Mesenteric fat pad (tissue), 1 donor: ENCODE data around the gene KCTD1. TPM values are rescaled to one million over a fixed set of nuclear protein-coding genes. Genes with fewer than 3 reads are reported as not detected.

Source experiments
- DNase-seq: peaks from one replicate; pipeline ENCODE4 v3.0.0-alpha.2; 2020; ENCODE audit warnings: low spot score
- total RNA-seq: library from RNA; stranded (reverse); fragmentation: NEBNext Ultra II Directional; extraction: Animal tissue kit (Norgen Biotek cat#: 25700); gene quantifications from one replicate; pipeline ENCODE4 v1.2.1, GENCODE V29; 2021
- donor health status: DM: yes; HTN: yes; CAD: no.

Gene KCTD1
- total RNA-seq, 1 donor from 2014 or later, result 5.9 TPM

DNA sequence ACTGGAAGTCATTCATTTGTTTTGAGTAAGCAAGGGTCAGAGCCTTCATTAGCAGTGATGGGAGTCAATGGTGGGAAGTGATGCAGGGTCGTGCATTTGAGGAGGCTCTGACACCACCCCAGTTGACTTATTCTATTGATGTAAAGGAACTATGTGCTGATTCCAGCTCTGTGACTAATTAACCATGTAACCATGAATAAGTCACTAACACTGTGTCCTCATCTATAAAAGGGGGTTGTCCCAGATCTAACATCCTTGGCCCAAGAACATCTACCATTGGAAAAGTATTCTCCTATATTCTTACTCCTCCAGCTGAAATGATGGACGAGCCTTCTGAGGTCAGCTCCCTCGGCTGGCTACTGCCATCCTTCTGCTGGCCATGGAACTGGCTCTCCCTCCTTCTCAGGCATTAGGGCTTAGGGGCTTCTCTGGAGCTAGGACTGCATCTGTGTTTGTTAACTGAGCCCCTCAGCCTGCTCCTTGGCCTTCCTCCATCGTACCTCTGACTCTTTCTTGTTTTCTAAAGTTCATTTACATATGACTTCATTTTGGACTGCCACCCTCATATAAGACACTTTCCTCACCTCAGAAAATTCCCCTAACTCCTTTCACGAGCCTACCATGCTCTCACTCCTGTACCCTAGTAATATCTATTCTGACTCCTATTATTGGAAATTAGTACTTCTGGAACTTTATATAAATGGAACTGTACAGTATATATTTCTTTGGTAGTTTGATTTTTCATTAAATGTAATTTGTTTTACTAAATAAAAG lies 115.5 kb downstream of the KCTD1 start:
- DNase-seq, result no peak

DNA sequence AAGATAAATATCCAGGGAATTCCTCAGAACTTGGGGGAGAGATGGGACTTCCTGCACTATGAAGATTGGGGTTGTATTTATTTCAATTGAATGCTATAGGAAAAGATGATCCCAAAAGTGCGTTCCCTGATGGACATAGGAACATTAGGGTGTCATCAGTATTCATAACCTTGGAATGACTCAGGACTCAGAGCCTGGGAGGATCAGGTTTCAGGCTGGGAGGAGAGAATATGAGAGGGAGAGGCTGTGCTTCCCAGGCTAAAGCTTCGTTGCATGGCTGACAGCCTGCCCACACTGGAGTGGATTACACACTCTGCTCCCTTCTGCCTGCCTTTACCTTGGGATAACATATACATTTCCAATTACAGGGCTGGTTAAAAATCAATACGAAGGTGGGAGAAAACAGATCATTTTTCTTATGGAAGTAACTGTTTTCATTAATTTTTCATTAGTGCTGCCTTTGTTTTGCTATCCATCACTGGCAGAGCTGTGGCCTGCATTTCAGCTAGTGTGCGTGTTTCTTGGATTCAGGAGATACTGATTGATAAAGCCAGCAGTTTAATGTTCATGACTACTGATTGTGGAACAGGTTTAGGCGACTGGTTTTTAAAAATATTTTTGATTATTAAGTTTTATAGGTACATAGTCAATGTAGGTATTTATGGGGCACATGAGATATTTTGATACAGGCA lies 118.7 kb downstream of the KCTD1 start:
- peak; percentile 47 for DNase-seq

DNA sequence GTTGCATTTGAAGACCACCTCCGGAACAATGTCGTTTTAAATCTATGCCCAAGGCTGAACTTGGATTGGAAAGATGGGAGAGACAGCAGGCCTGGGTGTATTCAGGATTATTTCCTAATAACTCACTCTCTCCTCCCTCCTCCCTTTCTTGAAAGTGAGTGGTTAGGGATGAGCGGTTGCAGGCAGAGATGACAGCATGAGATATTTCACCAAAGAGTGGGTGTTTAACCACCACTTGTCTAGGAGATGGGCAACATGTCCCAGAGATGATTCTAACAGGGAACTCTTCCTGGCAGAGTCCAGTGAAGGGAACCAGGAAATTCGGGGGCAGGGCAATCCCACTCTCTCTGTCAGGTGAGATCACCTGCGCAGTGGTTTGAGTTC lies 123.2 kb downstream of the KCTD1 start:
- peak; percentile 26 for DNase-seq

DNA sequence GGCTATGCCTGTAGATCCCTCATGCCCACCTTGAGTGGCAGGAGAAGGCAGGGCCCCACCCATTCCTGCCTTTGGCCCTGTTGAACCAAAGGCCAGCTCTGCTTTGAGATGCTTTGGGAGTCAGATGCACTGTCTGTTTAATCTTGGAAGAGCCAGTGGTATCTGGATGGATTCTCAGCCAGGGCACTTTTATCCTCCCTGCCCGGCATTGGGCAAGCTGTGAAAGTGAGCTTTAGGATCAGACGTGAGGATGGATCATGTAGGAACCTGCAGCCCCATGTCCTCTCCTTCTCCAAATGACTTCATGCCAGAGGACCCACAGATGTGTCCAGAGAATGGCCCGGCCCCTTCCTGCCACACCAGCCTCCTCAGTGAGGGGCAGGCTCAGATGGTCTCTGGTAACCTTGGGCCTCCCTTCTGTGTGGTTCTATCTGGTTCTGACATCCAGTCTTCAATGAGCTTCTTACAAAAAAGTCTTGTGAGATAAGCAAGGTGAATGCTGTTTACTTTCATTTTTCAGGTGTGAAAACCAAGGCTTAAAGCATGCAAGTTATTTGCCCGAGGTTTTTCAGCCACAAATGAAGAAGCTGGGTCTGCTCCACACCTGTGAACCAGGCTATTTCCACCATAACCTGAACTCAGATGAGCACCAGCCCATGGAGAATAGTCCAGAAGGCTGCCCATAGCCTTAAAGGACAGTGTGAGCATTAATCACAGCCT lies 123.8 kb downstream of the KCTD1 start:
- peak; percentile 33 for DNase-seq

DNA sequence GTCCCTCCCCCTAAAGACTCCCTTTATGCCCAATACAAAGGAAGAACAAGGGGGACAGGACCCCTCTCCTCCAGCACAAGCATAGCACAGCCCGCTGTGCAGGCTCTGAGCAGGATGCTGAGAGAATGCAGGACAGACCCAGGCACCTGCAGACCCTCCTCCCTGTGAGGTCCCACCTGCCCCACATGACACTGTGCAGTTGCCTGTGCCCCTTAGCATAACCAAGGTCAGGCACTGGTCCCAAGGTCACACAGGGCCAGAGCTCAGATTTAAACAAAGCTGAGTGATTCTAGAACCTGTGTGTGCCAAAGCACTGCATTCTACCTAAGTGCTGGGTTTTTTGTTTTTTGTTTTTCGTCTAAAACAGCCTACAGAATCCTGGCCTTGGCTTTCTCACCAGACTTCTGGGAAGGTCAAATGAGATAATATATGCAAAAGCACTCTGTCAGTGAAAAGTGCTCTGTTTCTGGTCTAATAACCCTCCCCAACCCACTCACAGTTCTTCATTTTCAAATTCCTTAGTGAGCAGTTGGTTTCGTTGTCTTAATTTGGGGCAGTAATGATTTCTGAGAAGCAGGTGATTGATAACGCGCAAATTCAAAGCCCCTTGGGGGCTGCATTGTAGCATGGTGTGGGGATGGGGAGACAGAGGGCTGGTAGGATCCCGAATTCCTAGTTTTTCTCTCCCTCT lies 125.7 kb downstream of the KCTD1 start:
- no peak for DNase-seq

DNA sequence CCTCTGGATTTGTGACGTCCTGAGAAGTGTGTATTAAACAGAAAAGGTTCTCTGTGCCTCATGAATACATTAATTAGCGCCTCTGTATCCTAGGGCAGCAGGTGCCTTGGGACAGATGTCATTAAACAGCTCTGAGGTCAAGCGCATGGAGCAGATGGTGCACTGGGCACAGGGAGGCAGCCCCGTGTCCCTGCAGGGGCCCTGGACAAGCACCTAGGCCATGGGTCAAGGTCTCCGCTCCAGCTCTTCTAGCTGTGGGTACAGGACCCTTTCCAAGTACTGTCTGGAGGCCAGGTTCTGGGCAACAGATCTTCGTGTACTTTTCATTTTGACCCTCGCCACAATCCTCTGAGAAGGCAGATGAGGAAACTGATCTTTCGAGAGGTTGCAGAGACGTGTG lies 126.4 kb downstream of the KCTD1 start:
- peak; percentile 59 for DNase-seq

DNA sequence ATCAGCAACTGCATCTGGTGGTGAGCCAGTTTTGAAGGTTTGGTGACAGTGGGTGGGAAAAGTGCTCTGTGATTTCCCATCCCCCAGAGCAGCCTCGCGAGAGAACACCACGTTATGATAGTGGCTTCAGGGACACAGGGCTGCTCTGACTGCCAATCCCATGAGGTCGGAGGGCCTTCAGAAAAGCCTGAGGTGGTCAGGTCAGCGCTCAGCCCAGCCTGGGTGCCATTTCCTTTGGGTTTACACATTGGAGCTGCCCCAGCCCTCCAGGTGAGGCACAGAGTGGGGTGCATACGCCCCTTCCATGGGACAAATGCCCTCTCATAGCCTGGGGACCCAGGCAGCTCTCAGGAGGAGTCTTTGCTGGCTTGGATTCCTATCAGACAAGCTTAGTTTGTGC lies 126.8 kb downstream of the KCTD1 start:
- peak; percentile 62 for DNase-seq

DNA sequence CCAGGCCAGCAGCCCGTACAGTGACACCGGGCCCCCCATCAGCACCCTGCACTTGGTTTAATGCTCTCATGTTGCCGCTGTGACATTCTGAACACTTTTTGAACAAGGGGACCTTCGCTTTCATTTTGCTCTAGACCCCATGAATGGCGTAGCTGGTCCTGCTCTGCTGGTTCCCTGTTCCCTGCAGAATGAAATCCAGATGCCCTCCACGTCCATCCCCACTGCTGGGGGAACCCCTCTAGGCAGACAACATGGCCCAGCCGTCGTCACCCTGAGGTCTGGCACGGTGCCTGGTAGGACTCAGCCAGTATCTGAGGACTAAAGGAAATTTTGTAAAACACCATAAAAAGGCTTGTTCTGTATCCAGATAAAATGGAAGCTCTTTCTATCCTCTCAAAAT lies 128.6 kb downstream of the KCTD1 start:
- DNase-seq, result peak; percentile 82

DNA sequence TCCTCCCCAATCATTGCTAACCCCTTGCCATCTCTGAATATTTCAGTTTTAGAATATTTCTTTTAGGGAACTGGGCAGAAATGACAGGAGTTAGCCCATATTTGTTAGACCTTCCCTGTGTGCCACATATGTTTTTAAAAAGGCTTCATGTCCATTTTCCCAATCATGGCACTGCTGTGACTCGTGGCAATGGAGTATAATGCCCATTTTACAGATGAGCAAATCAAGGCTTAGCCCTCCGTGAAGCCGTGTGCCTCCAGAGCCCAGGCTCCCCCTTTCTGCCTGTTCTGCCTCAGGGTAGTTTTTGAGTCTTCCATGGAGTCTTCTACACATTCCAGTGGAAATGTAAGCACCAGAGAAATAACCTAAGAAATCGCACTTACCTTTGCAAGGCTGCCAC lies 130.1 kb downstream of the KCTD1 start:
- no peak for DNase-seq

DNA sequence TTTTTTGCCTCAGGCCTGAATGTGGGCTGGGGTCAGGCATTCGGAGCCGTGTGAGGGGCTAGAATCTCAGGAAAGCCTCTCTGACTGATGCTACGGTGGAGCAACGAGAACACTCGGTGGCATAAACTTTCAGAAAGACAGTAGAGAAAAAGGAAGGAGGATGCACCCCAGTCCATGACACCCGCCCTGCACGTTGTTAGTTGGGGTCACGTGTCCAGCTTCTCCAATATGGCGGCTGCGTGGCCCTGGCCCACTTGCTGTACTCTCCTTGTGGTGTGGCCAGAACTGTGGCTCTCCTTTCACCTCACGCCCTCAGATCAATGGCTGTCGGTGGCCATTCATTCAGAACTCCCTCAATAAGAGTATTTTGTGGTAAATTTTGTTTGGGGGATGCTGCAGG lies 131.2 kb downstream of the KCTD1 start:
- DNase-seq, result no peak

DNA sequence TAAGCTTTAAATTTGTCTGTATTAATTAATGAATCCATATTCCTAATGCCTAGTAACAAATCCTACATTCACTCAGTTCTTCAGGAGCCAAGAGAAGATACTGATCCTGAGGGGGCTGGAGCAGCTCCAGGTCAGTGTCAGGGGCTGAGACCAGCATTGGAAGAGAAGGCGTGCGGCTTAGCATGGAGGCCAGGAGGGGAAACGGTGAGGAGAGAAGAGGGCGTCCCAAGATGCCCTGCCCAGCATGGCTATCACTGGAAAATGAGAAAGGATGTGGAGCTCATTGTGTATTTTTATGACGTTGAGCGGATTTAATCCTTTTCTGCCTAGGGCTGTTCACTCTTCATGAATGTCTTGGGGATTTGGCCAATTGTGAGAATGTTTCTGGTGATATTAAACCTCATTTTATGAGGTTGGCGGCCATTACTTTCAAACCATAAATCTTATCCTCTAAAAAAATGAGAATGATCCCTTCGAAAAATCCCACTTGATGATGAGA lies 131.7 kb downstream of the KCTD1 start:
- DNase-seq, result no peak

DNA sequence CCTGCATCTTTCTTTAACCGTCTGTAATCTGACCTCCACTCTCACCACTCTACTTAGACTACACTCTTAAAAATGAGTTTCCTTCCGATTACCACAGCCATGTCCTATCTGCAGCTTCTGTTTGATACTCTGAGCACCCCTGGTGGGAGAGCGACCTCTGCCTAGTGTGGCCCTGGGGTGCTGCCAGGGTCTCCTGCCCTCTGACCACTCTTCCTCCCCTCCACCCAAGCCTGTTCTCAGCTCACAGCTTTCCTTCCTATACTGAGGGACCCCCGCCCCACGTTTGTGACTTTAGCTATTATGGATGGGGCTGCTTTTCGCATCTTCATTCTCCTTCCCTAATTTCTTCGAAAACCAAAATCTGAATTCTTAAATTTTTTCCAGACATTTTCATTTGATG lies 132.7 kb downstream of the KCTD1 start:
- DNase-seq, result no peak

DNA sequence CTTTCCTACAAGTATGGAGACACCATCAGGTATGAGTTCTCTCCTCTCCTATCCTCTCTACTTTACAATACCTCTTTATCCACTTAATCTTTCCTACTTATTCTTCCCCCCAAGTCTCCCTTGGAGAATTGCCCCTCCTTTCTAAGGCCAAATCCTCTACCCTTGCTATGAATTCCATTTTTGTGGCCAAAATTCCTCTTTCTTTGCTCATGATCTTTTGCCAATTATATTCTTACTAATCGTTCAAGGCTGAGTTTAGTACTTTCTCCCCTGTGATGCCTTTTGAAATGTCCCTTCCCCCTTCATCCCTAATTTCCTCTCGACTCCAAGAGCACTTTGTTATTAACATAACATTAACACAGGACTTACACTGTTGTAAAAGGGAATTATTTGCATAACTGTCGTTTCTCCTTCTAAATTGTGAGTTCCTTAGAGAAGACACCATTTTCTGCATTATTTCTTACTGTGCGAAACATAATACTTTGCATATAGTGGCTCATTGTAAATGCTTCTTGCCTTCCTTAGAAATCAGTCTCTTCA lies 133.4 kb downstream of the KCTD1 start:
- no peak for DNase-seq

DNA sequence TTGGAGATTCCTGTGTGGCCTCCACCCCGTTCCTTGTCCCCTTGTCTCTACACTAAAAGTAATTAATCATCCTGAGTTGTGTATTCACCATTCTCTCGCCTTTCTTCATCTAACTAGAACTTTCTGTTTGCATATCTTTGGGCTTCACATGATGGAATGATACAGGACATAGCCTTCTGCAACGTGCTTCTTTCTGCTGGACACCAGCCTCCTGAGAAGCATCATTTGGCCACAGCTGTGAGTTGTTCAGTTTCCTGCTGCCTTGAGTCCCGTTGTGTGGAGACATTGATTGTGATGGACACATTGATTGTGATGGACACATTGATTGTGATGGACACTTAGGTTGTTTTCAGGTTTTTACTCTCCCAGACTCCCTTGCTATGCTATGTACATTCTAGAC lies 139.3 kb downstream of the KCTD1 start:
- DNase-seq, result no peak

DNA sequence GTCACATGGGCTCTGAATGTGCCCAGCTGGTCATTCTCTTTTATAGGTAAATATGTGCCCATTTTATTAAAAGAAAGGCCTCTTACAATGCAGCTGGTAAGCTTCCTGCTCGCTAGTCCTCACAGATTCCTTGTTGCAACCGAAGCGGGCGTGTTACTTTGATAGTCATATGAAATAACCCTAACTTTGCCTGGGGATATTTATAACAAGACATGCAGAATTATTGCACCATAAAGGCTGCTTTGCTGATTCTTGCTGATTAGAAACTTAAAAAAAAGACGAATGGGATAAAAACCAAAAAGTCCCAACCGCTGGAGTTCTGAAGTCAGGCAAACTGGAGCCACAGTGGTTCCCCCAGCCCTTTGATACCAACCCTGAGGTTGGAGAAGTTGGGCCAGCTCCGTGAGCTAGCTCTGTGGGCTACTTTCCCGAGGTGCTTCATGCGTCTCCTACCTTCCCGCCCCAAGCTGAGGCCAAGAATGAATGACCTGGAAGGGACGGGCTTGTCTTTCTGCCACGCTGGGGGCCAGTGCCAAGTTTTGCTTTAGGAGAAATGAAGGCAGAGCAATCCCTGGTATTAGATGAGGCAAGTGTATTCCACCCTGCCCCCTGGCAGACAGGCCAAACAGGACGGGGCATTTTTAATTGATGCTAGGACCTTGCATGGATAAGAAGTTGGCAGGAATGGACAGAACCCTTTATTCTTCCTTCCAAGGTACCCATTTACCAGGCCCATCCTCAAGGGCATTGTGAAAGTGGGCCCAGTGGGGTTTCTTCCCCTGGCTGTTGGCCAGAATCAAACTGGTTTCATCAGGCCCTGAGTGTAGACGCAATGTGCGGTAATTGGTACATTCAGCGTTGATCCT lies 140.4 kb downstream of the KCTD1 start:
- DNase-seq, result no peak

DNA sequence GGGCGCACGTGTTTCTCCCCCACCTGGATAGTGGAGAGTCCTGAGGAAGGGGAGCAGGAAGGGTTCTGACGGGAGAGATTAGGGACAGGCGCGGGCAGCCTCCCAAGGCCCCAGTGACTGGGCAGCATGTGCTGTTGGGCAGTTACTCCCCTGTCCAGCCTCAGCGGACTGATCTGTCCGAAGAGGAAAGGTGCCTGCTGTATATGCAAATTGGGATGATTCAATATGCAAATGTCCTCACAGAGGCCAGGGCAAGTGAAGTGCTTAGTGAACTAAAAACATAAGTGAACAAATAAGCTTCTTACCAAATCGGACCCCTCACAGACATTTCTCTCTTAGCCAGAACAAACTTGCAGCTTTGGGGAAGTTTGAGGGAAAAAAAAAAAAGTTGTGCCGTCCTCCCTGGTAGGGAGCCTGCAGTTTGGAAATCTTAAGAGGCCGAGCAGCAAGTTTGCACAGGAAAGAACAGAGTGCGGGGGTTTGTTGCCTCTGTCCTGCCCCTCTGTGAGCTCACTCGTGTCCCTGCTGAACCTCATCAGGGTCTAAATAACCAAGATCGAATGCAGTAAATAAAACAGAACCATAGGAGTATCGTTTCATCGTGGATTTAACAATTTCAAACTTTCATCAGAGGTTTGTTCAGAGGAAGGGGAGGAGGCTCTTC lies 141.4 kb downstream of the KCTD1 start:
- DNase-seq, result no peak

DNA sequence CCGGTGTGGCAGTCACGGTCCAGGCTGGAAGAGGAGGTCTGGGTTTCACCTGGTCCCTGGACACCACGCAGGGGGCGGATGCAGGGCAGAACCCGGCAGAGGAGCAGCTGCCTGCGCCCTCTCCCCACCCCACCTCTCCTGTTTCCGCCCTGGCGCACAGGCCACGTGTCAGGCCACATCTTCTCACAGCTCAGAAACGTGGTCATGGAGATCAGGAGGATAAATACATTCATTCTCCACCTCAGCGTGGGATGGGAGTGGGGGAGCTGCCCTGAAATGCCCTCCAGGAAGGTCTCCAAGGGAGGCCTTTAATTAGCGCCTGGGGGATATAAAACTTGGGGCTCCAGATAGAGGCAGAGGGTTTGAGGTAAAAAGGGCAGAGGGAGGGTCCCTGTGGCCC lies 142.0 kb downstream of the KCTD1 start:
- no peak for DNase-seq

DNA sequence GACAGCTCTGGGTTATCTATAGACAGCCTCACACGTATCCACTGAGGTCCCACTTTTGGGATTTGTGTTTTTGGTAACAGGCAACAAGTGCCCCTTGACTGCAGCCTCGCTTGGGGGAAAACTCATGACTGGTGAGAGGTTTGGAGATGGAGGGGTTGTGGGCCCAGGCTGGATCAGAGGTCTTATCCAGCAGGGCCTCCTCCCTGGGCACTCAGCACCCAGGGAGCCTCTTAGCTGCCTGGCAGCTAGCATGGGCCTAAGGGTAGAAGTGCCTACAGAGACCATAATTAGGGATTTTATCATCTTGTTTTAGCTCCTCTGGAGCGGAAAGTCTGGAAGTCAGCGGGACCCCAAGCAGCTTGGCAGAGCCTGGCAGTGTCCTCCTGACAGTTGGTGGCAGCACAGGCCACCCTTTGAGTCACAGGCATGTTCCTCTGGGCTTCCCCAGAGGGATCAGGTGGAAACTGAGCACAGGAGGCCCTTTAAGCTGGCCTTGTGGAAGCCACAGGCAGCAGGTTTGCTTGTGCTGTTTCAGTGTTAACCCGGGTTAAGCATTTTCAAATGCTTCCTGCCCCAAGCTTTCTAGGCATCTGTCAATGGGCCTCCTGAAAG lies 143.1 kb downstream of the KCTD1 start:
- DNase-seq, result no peak
